ENCODE measurements around the gene TFEB.

The TFEB gene

GRCh38 chr6:41702771-41703494 lies 32.5 kb downstream of the TFEB start:
- no peak for TF ChIP-seq CTCF (IDR thresholded peaks at IDR 0.05)

GRCh38 chr6:41702089-41702745 lies 33.2 kb downstream of the TFEB start:
- TF ChIP-seq CTCF (IDR thresholded peaks at IDR 0.05), result no peak

GRCh38 chr6:41700463-41701347 lies 34.7 kb downstream of the TFEB start:
- no peak for TF ChIP-seq CTCF (IDR thresholded peaks at IDR 0.05)

GRCh38 chr6:41699063-41699462 lies 36.3 kb downstream of the TFEB start:
- TF ChIP-seq CTCF (IDR thresholded peaks at IDR 0.05), result no peak

GRCh38 chr6:41697861-41698781 lies 37.3 kb downstream of the TFEB start:
- TF ChIP-seq CTCF (IDR thresholded peaks at IDR 0.05), result no peak

- no peak for TF ChIP-seq CTCF (IDR thresholded peaks at IDR 0.05)
Observed at GRCh38 chr6:41696788-41697187, 38.6 kb downstream of the TFEB start.

- TF ChIP-seq CTCF (IDR thresholded peaks at IDR 0.05), result no peak
Observed at GRCh38 chr6:41695825-41696224, 39.6 kb downstream of the TFEB start.

Measured in LNCAP (cell line).